ENCODE data around the gene NCKAP5.

NCKAP5 gene

DNA sequence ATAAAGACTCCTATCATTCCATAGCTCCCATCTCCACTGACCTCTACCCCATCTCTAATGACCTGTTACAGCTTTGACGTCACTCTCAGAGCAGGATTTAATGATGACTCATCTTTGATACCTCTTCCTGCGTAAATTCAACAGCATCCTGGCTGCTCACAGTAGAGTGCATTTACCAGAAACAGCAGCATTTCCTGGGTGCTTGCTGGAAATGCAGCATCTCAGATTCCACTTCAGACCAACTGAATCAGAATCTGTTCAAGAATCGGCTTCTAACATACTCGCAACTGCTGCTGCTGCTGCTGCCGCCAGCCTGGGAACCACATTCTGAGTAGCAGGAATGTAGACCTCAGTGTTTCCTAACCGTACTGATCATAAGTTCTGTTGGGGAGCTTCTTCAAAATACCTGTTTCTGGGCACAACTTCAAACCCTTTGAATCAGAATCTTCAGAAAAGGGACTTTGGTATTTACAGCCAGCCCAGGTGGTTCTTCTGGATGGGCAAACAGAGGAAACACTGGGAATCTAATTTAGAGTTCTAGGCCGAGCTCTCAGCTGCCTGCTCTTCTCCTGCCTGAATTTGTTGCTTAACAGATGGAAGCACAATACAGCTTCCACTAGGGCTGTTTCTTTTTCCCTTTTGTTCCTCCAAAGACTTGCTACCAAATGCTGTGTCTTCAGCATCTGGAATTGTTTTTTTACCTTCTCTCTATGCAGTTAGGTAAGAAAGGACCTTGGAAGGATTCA is 241.4 kb downstream of the NCKAP5 start:
- in situ Hi-C loops (cut with MboI; ENCODE audit: low sequenced_read_pairs, unreplicated experiment): no loop called here
- TF ChIP-seq, protein P1, sequence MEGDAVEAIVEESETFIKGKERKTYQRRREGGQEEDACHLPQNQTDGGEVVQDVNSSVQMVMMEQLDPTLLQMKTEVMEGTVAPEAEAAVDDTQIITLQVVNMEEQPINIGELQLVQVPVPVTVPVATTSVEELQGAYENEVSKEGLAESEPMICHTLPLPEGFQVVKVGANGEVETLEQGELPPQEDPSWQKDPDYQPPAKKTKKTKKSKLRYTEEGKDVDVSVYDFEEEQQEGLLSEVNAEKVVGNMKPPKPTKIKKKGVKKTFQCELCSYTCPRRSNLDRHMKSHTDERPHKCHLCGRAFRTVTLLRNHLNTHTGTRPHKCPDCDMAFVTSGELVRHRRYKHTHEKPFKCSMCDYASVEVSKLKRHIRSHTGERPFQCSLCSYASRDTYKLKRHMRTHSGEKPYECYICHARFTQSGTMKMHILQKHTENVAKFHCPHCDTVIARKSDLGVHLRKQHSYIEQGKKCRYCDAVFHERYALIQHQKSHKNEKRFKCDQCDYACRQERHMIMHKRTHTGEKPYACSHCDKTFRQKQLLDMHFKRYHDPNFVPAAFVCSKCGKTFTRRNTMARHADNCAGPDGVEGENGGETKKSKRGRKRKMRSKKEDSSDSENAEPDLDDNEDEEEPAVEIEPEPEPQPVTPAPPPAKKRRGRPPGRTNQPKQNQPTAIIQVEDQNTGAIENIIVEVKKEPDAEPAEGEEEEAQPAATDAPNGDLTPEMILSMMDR (IDR thresholded peaks at IDR 0.05; ENCODE audit: borderline replicate concordance, control extremely low read depth, extremely low read depth, insufficient read depth, missing control alignments): no peak
- DNase-seq (ENCODE audit: low spot score): no peak

GRCh38 chr2:133324150-133324561 is 244.1 kb downstream of the NCKAP5 start:
- in situ Hi-C loops (cut with MboI; ENCODE audit: low sequenced_read_pairs, unreplicated experiment): no loop called here
- no peak for DNase-seq (ENCODE audit: low spot score)
- TF ChIP-seq, protein P1 (IDR thresholded peaks at IDR 0.05; ENCODE audit: borderline replicate concordance, control extremely low read depth, extremely low read depth, insufficient read depth, missing control alignments): no peak

GRCh38 chr2:133322909-133323308 is 245.4 kb downstream of the NCKAP5 start:
- TF ChIP-seq, protein P1 (IDR thresholded peaks at IDR 0.05; ENCODE audit: borderline replicate concordance, control extremely low read depth, extremely low read depth, insufficient read depth, missing control alignments): no peak
- in situ Hi-C loops (cut with MboI; ENCODE audit: low sequenced_read_pairs, unreplicated experiment): no loop called here
- DNase-seq (ENCODE audit: low spot score): no peak

GRCh38 chr2:133317178-133317577 is 251.1 kb downstream of the NCKAP5 start:
- TF ChIP-seq, protein P1 (IDR thresholded peaks at IDR 0.05; ENCODE audit: borderline replicate concordance, control extremely low read depth, extremely low read depth, insufficient read depth, missing control alignments): no peak
- DNase-seq (ENCODE audit: low spot score): no peak
- in situ Hi-C loops (cut with MboI; ENCODE audit: low sequenced_read_pairs, unreplicated experiment): no loop called here

- TF ChIP-seq, protein P1 (IDR thresholded peaks at IDR 0.05; ENCODE audit: borderline replicate concordance, control extremely low read depth, extremely low read depth, insufficient read depth, missing control alignments): no peak
- DNase-seq (ENCODE audit: low spot score): no peak
- in situ Hi-C loops (cut with MboI; ENCODE audit: low sequenced_read_pairs, unreplicated experiment): no loop called here
Observed at GRCh38 chr2:133316557-133316956, 251.7 kb downstream of the NCKAP5 start.

GRCh38 chr2:133315280-133315679 is 253.0 kb downstream of the NCKAP5 start:
- TF ChIP-seq, protein P1 (IDR thresholded peaks at IDR 0.05; ENCODE audit: borderline replicate concordance, control extremely low read depth, extremely low read depth, insufficient read depth, missing control alignments): no peak
- in situ Hi-C loops (cut with MboI; ENCODE audit: low sequenced_read_pairs, unreplicated experiment): no loop called here

More at GRCh38 chr2:133315280-133315679, 253.0 kb downstream of the NCKAP5 start:
- DNase-seq (ENCODE audit: low spot score): no peak
